K562 (cell line): ENCODE results near the gene FAM227A. TPM values are rescaled to one million over a fixed set of nuclear protein-coding genes. Genes with fewer than 3 reads are reported as not detected.
A peak's percentile ranks its signal among the peaks of the same experiment; 100 is the strongest.

Source experiments
- CHD4 ChIP-seq: fragments of 200-600 bp; sonication (generic); IDR thresholded peaks from 3 replicates; pipeline ENCODE4 v1.6.1; 2012; ENCODE audit warnings: low read depth, mild to moderate bottlenecking, mixed read lengths, low read length, inconsistent platforms; ENCODE audit not compliant: insufficient read depth, insufficient replicate concordance, poor library complexity, severe bottlenecking
- DIDO1 ChIP-seq: fragments of 450-650 bp; IDR thresholded peaks from 2 replicates; pipeline ENCODE4 v1.6.1; 2016; ENCODE audit warnings: low read depth, missing biosample characterization, missing genetic modification characterization
- EP400 ChIP-seq: fragments of 450-650 bp; IDR thresholded peaks from 2 replicates; pipeline ENCODE4 v1.6.1; 2017; ENCODE audit warnings: antibody characterized with exemption, mild to moderate bottlenecking, moderate library complexity
- NCOA1 ChIP-seq: fragments of 450-650 bp; IDR thresholded peaks from 2 replicates; pipeline ENCODE4 v1.6.1; 2016; ENCODE audit warnings: low read depth
- NFRKB ChIP-seq: fragments of 450-650 bp; IDR thresholded peaks from 2 replicates; pipeline ENCODE4 v1.6.1; 2016; ENCODE audit warnings: low read depth
- NONO ChIP-seq, 2 experiments: fragments of 200-400 bp in 1 of 2; fragments of 450-650 bp in 1 of 2; formaldehyde crosslinking in 1 of 2; IDR thresholded peaks; 2 replicates each; pipeline ENCODE4 v1.6.1; 2017; ENCODE audit warnings: low read depth in 2 of 2, mild to moderate bottlenecking in 2 of 2, moderate library complexity in 2 of 2, low read length in 1 of 2
- NR2C2 ChIP-seq, 2 experiments: fragments of 200-800 bp in 1 of 2; sonication (Bioruptor generic) in 1 of 2; sonication (generic) in 1 of 2; formaldehyde crosslinking in 1 of 2; IDR thresholded peaks; 2 replicates each; pipeline versions ENCODE4 v1.6.1 to v1.8.0; 2016 to 2022; ENCODE audit warnings: mild to moderate bottlenecking in 1 of 2, missing compliant biosample characterization in 1 of 2, missing genetic modification characterization in 1 of 2, missing genetic modification reagents in 1 of 2
- PML ChIP-seq: IDR thresholded peaks from 2 replicates; pipeline ENCODE4 v1.6.1; 2012; ENCODE audit warnings: low read length, inconsistent platforms
- RBM34 ChIP-seq: fragments of 200-400 bp; formaldehyde crosslinking; IDR thresholded peaks from 2 replicates; pipeline ENCODE4 v1.6.1; 2018; ENCODE audit warnings: low read length, borderline replicate concordance; ENCODE audit not compliant: insufficient read depth
- SIX5 ChIP-seq, 2 experiments: IDR thresholded peaks; 2 replicates each; pipeline ENCODE4 v1.6.1; 2011; ENCODE audit warnings: low read length in 2 of 2, borderline replicate concordance in 1 of 2, low read depth in 1 of 2, mild to moderate bottlenecking in 1 of 2, moderate library complexity in 1 of 2; ENCODE audit not compliant: insufficient read depth in 1 of 2
- SUPT5H ChIP-seq: fragments of 450-650 bp; IDR thresholded peaks from 2 replicates; pipeline ENCODE4 v1.6.1; 2016
- TAL1 ChIP-seq: fragments of 450-650 bp; IDR thresholded peaks from 2 replicates; pipeline ENCODE4 v1.6.1; 2016; ENCODE audit warnings: mild to moderate bottlenecking
- TARDBP ChIP-seq: fragments of 450-650 bp; IDR thresholded peaks from 2 replicates; pipeline ENCODE4 v1.6.1; 2016
- TEAD2 ChIP-seq: fragments of 450-650 bp; IDR thresholded peaks from 2 replicates; pipeline ENCODE4 v1.6.1; 2016; ENCODE audit warnings: missing genetic modification characterization, control low read depth, missing compliant biosample characterization
- XRCC3 ChIP-seq: fragments of 450-650 bp; IDR thresholded peaks from 2 replicates; pipeline ENCODE4 v1.6.1; 2017; ENCODE audit warnings: mild to moderate bottlenecking, moderate library complexity
- ZBED1 ChIP-seq: IDR thresholded peaks from 2 replicates; pipeline ENCODE4 v1.6.1; 2014
- ZNF232 ChIP-seq: sonication (generic); formaldehyde crosslinking; IDR thresholded peaks from 2 replicates; pipeline ENCODE4 v1.8.0; 2022; ENCODE audit warnings: mild to moderate bottlenecking, missing genetic modification reagents
- ZNF57 ChIP-seq: fragments of 450-650 bp; formaldehyde crosslinking; IDR thresholded peaks from 2 replicates; pipeline ENCODE4 v1.4.0; 2020; ENCODE audit warnings: mild to moderate bottlenecking, moderate library complexity
- polyA plus RNA-seq, 8 experiments: library from polyadenylated mRNA; depleted of rRNA in 4 of 8; stranded (reverse) in 5 of 8; unstranded in 3 of 8; fragments of >200 nt; fragmentation: Nextera tagmentation in 2 of 8; fragmentation: Illumina TruSeq in 1 of 8; extraction: Ambion mirVana in 2 of 8; extraction: Trizol in 1 of 8; gene quantifications; 2 replicates each; pipeline versions ENCODE4 v1.2.1 to v1.2.3, GENCODE V29; 2011 to 2014; ENCODE audit warnings: inconsistent platforms in 1 of 8, missing spikeins in 1 of 8
- total RNA-seq, 7 experiments: library from RNA; depleted of rRNA in 6 of 7; stranded (reverse); fragments of >200 nt in 6 of 7; fragmentation: Illumina TruSeq in 2 of 7; extraction: Trizol in 2 of 7; gene quantifications; 2 replicates each; pipeline versions ENCODE4 v1.2.1 to v1.2.3, GENCODE V29; 2011 to 2021; ENCODE audit warnings: low replicate concordance in 1 of 7
- TF ChIP-seq, protein P1 (sequence below): fragments of 250-450 bp; sonication (Bioruptor Pico); IDR thresholded peaks from 2 replicates; pipeline ENCODE4 v1.4.0; 2020
- TF ChIP-seq, protein P2 (sequence below): sonication (generic); formaldehyde crosslinking; IDR thresholded peaks from 2 replicates; pipeline ENCODE4 v1.8.0; 2022; ENCODE audit warnings: mild to moderate bottlenecking, low read depth, missing genetic modification reagents
- TF ChIP-seq, protein P3 (sequence below): conservative IDR thresholded peaks from 2 replicates; pipeline ENCODE4 v1.6.1; 2011; ENCODE audit warnings: low read depth, mild to moderate bottlenecking, low read length; ENCODE audit not compliant: control insufficient read depth

FAM227A gene
- total and polyA plus RNA-seq, 9 of the 15 experiments (the other 6 are each of a cell fraction or from before 2014, with no cell fraction given), result 0.10 to 2.2 (median 0.83) TPM

DNA sequence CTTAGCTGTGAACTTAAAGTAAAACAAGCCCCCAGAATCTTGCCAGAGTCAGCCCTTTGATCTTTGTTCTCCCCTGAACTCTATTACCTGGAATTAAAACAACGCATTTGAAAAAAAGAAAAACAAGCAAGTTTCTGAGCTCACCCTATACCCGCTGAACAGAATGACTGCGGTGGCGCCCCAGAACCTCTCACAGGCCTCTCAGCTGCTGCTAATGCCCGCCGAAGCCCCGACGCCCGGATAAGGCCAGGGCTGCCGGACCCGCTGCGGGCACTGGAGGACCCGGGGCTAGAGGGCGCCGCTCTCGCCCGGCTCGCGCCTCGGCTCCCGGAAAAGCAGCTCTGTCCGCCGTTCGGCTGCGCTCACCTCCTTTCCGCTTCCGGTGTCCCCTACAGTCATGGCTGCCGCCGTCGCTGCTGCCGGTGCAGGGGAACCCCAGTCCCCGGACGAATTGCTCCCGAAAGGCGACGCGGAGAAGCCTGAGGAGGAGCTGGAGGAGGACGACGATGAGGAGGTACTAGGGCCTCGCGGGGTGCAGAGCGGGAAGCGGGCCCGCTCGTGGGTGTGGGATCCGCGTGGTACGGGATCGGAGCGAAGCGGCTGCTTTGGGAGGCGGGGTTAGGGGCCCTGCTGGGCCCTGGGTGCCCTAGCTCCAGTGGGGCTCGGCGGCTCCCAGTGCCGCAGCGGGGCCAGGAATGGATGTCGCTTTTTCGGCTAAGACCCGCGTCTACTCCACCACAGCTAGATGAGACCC is 25.6 kb upstream of the FAM227A start, which contains the start of gene TOMM22 (continued):
- TF ChIP-seq ZNF57 (CRISPR knock-in tag) (no peak), CHD4 (no peak), ZNF232 (CRISPR knock-in tag) (no peak), TEAD2 (no peak), NFRKB (peak; percentile 56; the same call in 1 of the 2 replicates), PML (0 out of 2 replicates have a peak, but pooled peaks have one; percentile 24), NR2C2 (CRISPR knock-in tag; IDR thresholded peaks at IDR 0.05) (peak; percentile 88), NR2C2 (tag; IDR thresholded peaks at IDR 0.05) (peak; percentile 96), ZBED1 (peak; percentile 71; the same call in 1 of the 2 replicates), NONO (IDR thresholded peaks at IDR 0.05; ENCODE audit: low read depth in 2 of 2, low read length in 1 of 2) (peak; percentile 35 to 61; a peak in 2 of 4 replicates), SIX5 (IDR thresholded peaks at IDR 0.05; ENCODE audit: borderline replicate concordance in 1 of 2, insufficient read depth in 1 of 2, low read depth in 1 of 2, low read length in 2 of 2) (peak; percentile 12 to 43; a peak in 2 of 4 replicates), TARDBP (peak; percentile 28; the same call in 1 of the 2 replicates), RBM34 (no peak), EP400 (peak; percentile 93), SUPT5H (peak; percentile 90), DIDO1 (tag) (peak; percentile 81), NCOA1 (no peak), XRCC3 (no peak), TAL1 (no peak)
- TF ChIP-seq, protein P1, sequence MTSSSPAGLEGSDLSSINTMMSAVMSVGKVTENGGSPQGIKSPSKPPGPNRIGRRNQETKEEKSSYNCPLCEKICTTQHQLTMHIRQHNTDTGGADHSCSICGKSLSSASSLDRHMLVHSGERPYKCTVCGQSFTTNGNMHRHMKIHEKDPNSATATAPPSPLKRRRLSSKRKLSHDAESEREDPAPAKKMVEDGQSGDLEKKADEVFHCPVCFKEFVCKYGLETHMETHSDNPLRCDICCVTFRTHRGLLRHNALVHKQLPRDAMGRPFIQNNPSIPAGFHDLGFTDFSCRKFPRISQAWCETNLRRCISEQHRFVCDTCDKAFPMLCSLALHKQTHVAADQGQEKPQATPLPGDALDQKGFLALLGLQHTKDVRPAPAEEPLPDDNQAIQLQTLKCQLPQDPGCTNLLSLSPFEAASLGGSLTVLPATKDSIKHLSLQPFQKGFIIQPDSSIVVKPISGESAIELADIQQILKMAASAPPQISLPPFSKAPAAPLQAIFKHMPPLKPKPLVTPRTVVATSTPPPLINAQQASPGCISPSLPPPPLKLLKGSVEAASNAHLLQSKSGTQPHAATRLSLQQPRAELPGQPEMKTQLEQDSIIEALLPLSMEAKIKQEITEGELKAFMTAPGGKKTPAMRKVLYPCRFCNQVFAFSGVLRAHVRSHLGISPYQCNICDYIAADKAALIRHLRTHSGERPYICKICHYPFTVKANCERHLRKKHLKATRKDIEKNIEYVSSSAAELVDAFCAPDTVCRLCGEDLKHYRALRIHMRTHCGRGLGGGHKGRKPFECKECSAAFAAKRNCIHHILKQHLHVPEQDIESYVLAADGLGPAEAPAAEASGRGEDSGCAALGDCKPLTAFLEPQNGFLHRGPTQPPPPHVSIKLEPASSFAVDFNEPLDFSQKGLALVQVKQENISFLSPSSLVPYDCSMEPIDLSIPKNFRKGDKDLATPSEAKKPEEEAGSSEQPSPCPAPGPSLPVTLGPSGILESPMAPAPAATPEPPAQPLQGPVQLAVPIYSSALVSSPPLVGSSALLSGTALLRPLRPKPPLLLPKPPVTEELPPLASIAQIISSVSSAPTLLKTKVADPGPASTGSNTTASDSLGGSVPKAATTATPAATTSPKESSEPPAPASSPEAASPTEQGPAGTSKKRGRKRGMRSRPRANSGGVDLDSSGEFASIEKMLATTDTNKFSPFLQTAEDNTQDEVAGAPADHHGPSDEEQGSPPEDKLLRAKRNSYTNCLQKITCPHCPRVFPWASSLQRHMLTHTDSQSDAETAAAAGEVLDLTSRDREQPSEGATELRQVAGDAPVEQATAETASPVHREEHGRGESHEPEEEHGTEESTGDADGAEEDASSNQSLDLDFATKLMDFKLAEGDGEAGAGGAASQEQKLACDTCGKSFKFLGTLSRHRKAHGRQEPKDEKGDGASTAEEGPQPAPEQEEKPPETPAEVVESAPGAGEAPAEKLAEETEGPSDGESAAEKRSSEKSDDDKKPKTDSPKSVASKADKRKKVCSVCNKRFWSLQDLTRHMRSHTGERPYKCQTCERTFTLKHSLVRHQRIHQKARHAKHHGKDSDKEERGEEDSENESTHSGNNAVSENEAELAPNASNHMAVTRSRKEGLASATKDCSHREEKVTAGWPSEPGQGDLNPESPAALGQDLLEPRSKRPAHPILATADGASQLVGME (CRISPR knock-in tag), result no peak
- TF ChIP-seq, protein P2, sequence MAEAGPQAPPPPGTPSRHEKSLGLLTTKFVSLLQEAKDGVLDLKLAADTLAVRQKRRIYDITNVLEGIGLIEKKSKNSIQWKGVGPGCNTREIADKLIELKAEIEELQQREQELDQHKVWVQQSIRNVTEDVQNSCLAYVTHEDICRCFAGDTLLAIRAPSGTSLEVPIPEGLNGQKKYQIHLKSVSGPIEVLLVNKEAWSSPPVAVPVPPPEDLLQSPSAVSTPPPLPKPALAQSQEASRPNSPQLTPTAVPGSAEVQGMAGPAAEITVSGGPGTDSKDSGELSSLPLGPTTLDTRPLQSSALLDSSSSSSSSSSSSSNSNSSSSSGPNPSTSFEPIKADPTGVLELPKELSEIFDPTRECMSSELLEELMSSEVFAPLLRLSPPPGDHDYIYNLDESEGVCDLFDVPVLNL (CRISPR knock-in tag), result no peak
- TF ChIP-seq, protein P3, sequence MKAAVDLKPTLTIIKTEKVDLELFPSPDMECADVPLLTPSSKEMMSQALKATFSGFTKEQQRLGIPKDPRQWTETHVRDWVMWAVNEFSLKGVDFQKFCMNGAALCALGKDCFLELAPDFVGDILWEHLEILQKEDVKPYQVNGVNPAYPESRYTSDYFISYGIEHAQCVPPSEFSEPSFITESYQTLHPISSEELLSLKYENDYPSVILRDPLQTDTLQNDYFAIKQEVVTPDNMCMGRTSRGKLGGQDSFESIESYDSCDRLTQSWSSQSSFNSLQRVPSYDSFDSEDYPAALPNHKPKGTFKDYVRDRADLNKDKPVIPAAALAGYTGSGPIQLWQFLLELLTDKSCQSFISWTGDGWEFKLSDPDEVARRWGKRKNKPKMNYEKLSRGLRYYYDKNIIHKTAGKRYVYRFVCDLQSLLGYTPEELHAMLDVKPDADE, result peak; percentile 49
